Peyer's patch (tissue), 4 donors: ENCODE data around the gene TOR4A.

Source experiments
- CTCF ChIP-seq, 6 experiments: fragments of 450-650 bp in 4 of 6; fragments of 200-600 bp in 2 of 6; sonication (generic) in 1 of 6; IDR thresholded peaks; one replicate each; pipeline ENCODE4 v1.5.1; 2017 to 2019; ENCODE audit warnings: antibody characterized with exemption in 6 of 6, mild to moderate bottlenecking in 3 of 6, moderate library complexity in 1 of 6
- POLR2A ChIP-seq, 2 donors: fragments of 450-650 bp; IDR thresholded peaks; one replicate each; pipeline ENCODE4 v1.5.1; 2017; ENCODE audit warnings: antibody characterized with exemption in 2 of 2, mild to moderate bottlenecking in 2 of 2, moderate library complexity in 2 of 2

- TF ChIP-seq CTCF (IDR thresholded peaks at IDR 0.05) (no peak), POLR2A (IDR thresholded peaks at IDR 0.05) (no peak)
These were observed 43.4 kb upstream of the TOR4A start for GRCh38 chr9:137234055-137234697.
